Right renal pelvis (tissue), 4 donors: Measurements from ENCODE around the gene B3GNT7. TPM values are rescaled to one million over a fixed set of nuclear protein-coding genes. Genes with fewer than 3 reads are reported as not detected.
"Not testable (repeated sequence)": the region's sequence is repeated elsewhere in the genome, so short reads cannot be mapped to it uniquely, and the experiment has no call there.

Experiments used
- DNase-seq, 4 donors: peaks; one replicate each; pipeline ENCODE4 v3.0.0-alpha.2; 2013; ENCODE audit warnings: low read depth in 4 of 4, low spot score in 3 of 4, missing footprints in 1 of 4
- polyA plus RNA-seq, 4 donors: library from polyadenylated mRNA; unstranded; fragments of 120-200 nt; gene quantifications; one replicate each; pipeline ENCODE4 v1.2.1, GENCODE V29; 2013; ENCODE audit not compliant: insufficient read length in 4 of 4

B3GNT7 gene
- polyA plus RNA-seq, 4 donors, result 3.2 to 4.0 (median 3.5) TPM

- no peak for DNase-seq
Observed at GRCh38 chr2:231421051-231421580, 25.6 kb downstream of the B3GNT7 start.

GRCh38 chr2:231422056-231422455, 26.5 kb downstream of the B3GNT7 start:
- DNase-seq, result no peak

- no peak for DNase-seq
Observed at GRCh38 chr2:231423176-231423575, 27.7 kb downstream of the B3GNT7 start.

- no peak for DNase-seq
Observed at GRCh38 chr2:231425291-231425810, 29.8 kb downstream of the B3GNT7 start.

GRCh38 chr2:231425811-231426703, 30.5 kb downstream of the B3GNT7 start:
- DNase-seq, result no peak

GRCh38 chr2:231427116-231427515, 31.6 kb downstream of the B3GNT7 start:
- no peak for DNase-seq

GRCh38 chr2:231429152-231429551, 33.6 kb downstream of the B3GNT7 start:
- DNase-seq, result no peak

- no peak for DNase-seq
Observed at GRCh38 chr2:231429901-231430300, 34.4 kb downstream of the B3GNT7 start.

- not testable (repeated sequence) for DNase-seq
Observed at GRCh38 chr2:231430437-231430836, 34.9 kb downstream of the B3GNT7 start.

- no peak for DNase-seq
Observed at GRCh38 chr2:231431606-231432005, 36.1 kb downstream of the B3GNT7 start.

- no peak for DNase-seq
Observed at GRCh38 chr2:231433990-231434389, 38.5 kb downstream of the B3GNT7 start.

GRCh38 chr2:231436957-231437356, 41.4 kb downstream of the B3GNT7 start:
- DNase-seq, result no peak

GRCh38 chr2:231449503-231450054, 54.1 kb downstream of the B3GNT7 start:
- no peak for DNase-seq

- DNase-seq, result no peak
Observed at GRCh38 chr2:231450548-231450989, 55.1 kb downstream of the B3GNT7 start.

Other genes starting within 250 kb of the B3GNT7 start
- gene ARMC9, start 197.1 kb upstream of the B3GNT7 start, polyA plus RNA-seq, result 10 to 100 TPM; 24.7 to 28.7 (median 26.1) TPM
- 1,000 to 10,000 TPM in 3 of 4 donors, 100 to 1,000 TPM in 1; 959 to 1,164 (median 1,129) TPM for gene NCL, start 68.8 kb downstream of the B3GNT7 start, polyA plus RNA-seq
- gene NMUR1, start 134.7 kb downstream of the B3GNT7 start, polyA plus RNA-seq, result under 1 TPM; 0.51 to 0.98 (median 0.58) TPM
- gene TEX44, start 197.2 kb downstream of the B3GNT7 start, polyA plus RNA-seq, result not detected